Common myeloid progenitor, CD34-positive (primary cell): Measurements from ENCODE around the gene BTBD16.

Source experiments
- CTCF ChIA-PET: fragments of 350-600 bp; sonication (Branson Sonifier 250); formaldehyde crosslinking; loops from one replicate; lab custom pipeline; 2021; ENCODE audit warnings: antibody characterized with exemption; lab: Charles Lee
- POLR2A ChIA-PET: fragments of 350-600 bp; sonication (Branson Sonifier 250); formaldehyde crosslinking; loops from one replicate; lab custom pipeline; 2021; ENCODE audit warnings: antibody characterized with exemption; lab: Charles Lee
- DNase-seq, 3 donors: peaks; one replicate each; pipeline versions ENCODE4 v3.0.0 to v3.0.0-alpha.2; 2013
- H3K27ac ChIP-seq, 2 experiments: 1 replicate in 1 of 2; 2 replicates in 1 of 2; pipeline ENCODE4 v1.7.0; 2013; ENCODE audit warnings: inconsistent platforms in 2 of 2, low read length in 2 of 2, mild to moderate bottlenecking in 2 of 2, low read depth in 1 of 2, moderate library complexity in 1 of 2; ENCODE audit not compliant: severe bottlenecking in 2 of 2, insufficient read depth in 1 of 2, poor library complexity in 1 of 2
- H3K27me3 ChIP-seq, 5 experiments: replicated peaks in 2 of 5; 1 replicate in 3 of 5; 2 replicates in 2 of 5; pipeline versions ENCODE4 v1.6.1 to v1.7.0; 2013; ENCODE audit warnings: low read length in 4 of 5, mild to moderate bottlenecking in 2 of 5, moderate library complexity in 2 of 5, inconsistent platforms in 1 of 5; ENCODE audit not compliant: insufficient read depth in 5 of 5, control insufficient read depth in 4 of 5
- H3K36me3 ChIP-seq, 4 experiments: 1 replicate in 2 of 4; 2 replicates in 2 of 4; pipeline versions ENCODE4 v1.6.1 to v1.7.0; 2013; ENCODE audit warnings: low read length in 3 of 4, control low read depth in 1 of 4, mild to moderate bottlenecking in 1 of 4; ENCODE audit not compliant: control insufficient read depth in 4 of 4, insufficient read depth in 4 of 4
- H3K4me1 ChIP-seq, 4 experiments: 1 replicate in 3 of 4; 2 replicates in 1 of 4; pipeline versions ENCODE4 v1.6.1 to v1.7.1; 2013; ENCODE audit warnings: low read length in 3 of 4, mild to moderate bottlenecking in 3 of 4, control low read depth in 1 of 4, inconsistent platforms in 1 of 4, moderate library complexity in 1 of 4; ENCODE audit not compliant: control insufficient read depth in 4 of 4, insufficient read depth in 4 of 4; ENCODE audit errors: control extremely low read depth in 1 of 4
- H3K4me3 ChIP-seq, 7 experiments: 1 replicate in 4 of 7; 2 replicates in 3 of 7; pipeline versions ENCODE4 v1.5.1 to v1.7.0; 2013; ENCODE audit warnings: mild to moderate bottlenecking in 7 of 7, low read length in 6 of 7, moderate library complexity in 6 of 7, inconsistent platforms in 2 of 7, low read depth in 2 of 7, control low read depth in 1 of 7; ENCODE audit not compliant: insufficient read depth in 4 of 7, control insufficient read depth in 1 of 7; ENCODE audit errors: extremely low read depth in 1 of 7
- H3K9me3 ChIP-seq, 5 experiments: 1 replicate in 4 of 5; 2 replicates in 1 of 5; pipeline versions ENCODE4 v1.6.1 to v1.7.1; 2013; ENCODE audit warnings: low read length in 4 of 5, mild to moderate bottlenecking in 2 of 5, inconsistent platforms in 1 of 5, low read depth in 1 of 5, moderate library complexity in 1 of 5; ENCODE audit not compliant: control insufficient read depth in 4 of 5, insufficient read depth in 2 of 5; ENCODE audit errors: control extremely low read depth in 1 of 5
- WGBS: methylation state at CpG from one replicate; pipeline ENCODE4 v1.1.5; 2013; ENCODE audit not compliant: insufficient coverage; 5-methylcytosine and 5-hydroxymethylcytosine counted together

BTBD16 gene

GRCh38 chr10:122331615-122332446, 60.7 kb downstream of the BTBD16 start:
- H3K4me3 ChIP-seq, result no peak overlapping the region
- ChIA-PET CTCF (no interaction called here), POLR2A (no interaction called here)
- H3K9me3 ChIP-seq, result no peaks in the 10 kb centered on the region
- peaks cover 0 to 47% (median 5%) of the 10 kb centered on the region in 5 experiments for H3K27me3 ChIP-seq
- WGBS, result 90% methylated on average over 14 of the region's 16 CpGs
- no peak overlapping the region for H3K27ac ChIP-seq
- H3K4me1 ChIP-seq, result no peaks in the 10 kb centered on the region
- DNase-seq, result no peak
- no peaks in the 10 kb centered on the region for H3K36me3 ChIP-seq

GRCh38 chr10:122333037-122333436, 61.9 kb downstream of the BTBD16 start:
- ChIA-PET POLR2A (no interaction called here), CTCF (no interaction called here)
- H3K4me1 ChIP-seq, result no peaks in the 10 kb centered on the region
- H3K4me3 ChIP-seq, result no peak overlapping the region
- no peak overlapping the region for H3K27ac ChIP-seq
- H3K9me3 ChIP-seq, result no peaks in the 10 kb centered on the region
- H3K27me3 ChIP-seq, result peaks cover 0 to 45% (median 5%) of the 10 kb centered on the region in 5 experiments
- WGBS, result 80% methylated on average over 4 of the region's 4 CpGs
- DNase-seq, result no peak
- H3K36me3 ChIP-seq, result no peaks in the 10 kb centered on the region

GRCh38 chr10:122336332-122336731, 65.2 kb downstream of the BTBD16 start:
- no peak for DNase-seq
- 96% methylated on average over 10 of the region's 10 CpGs for WGBS

GRCh38 chr10:122336961-122337360, 65.9 kb downstream of the BTBD16 start:
- Histone ChIP-seq H3K9me3 (no peaks in the 10 kb centered on the region), H3K4me3 (no peak overlapping the region), H3K36me3 (no peaks in the 10 kb centered on the region), H3K4me1 (no peaks in the 10 kb centered on the region), H3K27ac (no peak overlapping the region), H3K27me3 (peaks cover 0 to 12% (median 2%) of the 10 kb centered on the region in 5 experiments)
- POLR2A ChIA-PET, result no interaction called here
- WGBS, result 100% methylated on average over 1 of the region's 3 CpGs
- CTCF ChIA-PET, result no interaction called here
- DNase-seq, result no peak

More at GRCh38 chr10:122336332-122336731, 65.2 kb downstream of the BTBD16 start:
- ChIA-PET POLR2A (no interaction called here), CTCF (no interaction called here)
- no peak overlapping the region for H3K4me3 ChIP-seq
- H3K27ac ChIP-seq, result no peak overlapping the region
- H3K36me3 ChIP-seq, result no peaks in the 10 kb centered on the region
- H3K9me3 ChIP-seq, result no peaks in the 10 kb centered on the region
- no peaks in the 10 kb centered on the region for H3K4me1 ChIP-seq
- peaks cover 0 to 17% (median 2%) of the 10 kb centered on the region in 5 experiments for H3K27me3 ChIP-seq

GRCh38 chr10:122338609-122339441, 67.7 kb downstream of the BTBD16 start:
- WGBS, result 95% methylated on average over 12 of the region's 15 CpGs
- H3K4me1 ChIP-seq, result no peaks in the 10 kb centered on the region
- POLR2A ChIA-PET, result no interaction called here
- peaks cover 0 to 2% (median 0%) of the 10 kb centered on the region in 5 experiments for H3K27me3 ChIP-seq
- H3K9me3 ChIP-seq, result no peaks in the 10 kb centered on the region
- H3K36me3 ChIP-seq, result no peaks in the 10 kb centered on the region
- no peak for DNase-seq
- no peak overlapping the region for H3K27ac ChIP-seq
- H3K4me3 ChIP-seq, result no peak overlapping the region
- CTCF ChIA-PET, result interaction anchor here (7.4 kb wide), 1 partner anchor 95 kb away, joined by 65 read pairs; no protein-coding TSS in a partner anchor

- no peaks in the 10 kb centered on the region for H3K36me3 ChIP-seq
- DNase-seq, result no peak
- ChIA-PET POLR2A (no interaction called here), CTCF (interaction anchor here (0.8 to 7.4 kb wide), 3 partner anchors 10 to 92 kb away, joined by 3 to 65 read pairs (median 3); no protein-coding TSS in a partner anchor)
- no peaks in the 10 kb centered on the region for H3K27me3 ChIP-seq
- H3K4me3 ChIP-seq, result no peak overlapping the region
- H3K9me3 ChIP-seq, result no peaks in the 10 kb centered on the region
- H3K27ac ChIP-seq, result no peak overlapping the region
- 94% methylated on average over 8 of the region's 11 CpGs for WGBS
- no peaks in the 10 kb centered on the region for H3K4me1 ChIP-seq
Observed at GRCh38 chr10:122341141-122341810, 70.2 kb downstream of the BTBD16 start.
